ENCODE results near the gene HACD3.
"Not testable (repeated sequence)": the region's sequence is repeated elsewhere in the genome, so short reads cannot be mapped to it uniquely, and the experiment has no call there.

Gene HACD3

GRCh38 chr15:65603559-65603958 is 73.3 kb downstream of the HACD3 start:
- DNase-seq, result no peak

DNA sequence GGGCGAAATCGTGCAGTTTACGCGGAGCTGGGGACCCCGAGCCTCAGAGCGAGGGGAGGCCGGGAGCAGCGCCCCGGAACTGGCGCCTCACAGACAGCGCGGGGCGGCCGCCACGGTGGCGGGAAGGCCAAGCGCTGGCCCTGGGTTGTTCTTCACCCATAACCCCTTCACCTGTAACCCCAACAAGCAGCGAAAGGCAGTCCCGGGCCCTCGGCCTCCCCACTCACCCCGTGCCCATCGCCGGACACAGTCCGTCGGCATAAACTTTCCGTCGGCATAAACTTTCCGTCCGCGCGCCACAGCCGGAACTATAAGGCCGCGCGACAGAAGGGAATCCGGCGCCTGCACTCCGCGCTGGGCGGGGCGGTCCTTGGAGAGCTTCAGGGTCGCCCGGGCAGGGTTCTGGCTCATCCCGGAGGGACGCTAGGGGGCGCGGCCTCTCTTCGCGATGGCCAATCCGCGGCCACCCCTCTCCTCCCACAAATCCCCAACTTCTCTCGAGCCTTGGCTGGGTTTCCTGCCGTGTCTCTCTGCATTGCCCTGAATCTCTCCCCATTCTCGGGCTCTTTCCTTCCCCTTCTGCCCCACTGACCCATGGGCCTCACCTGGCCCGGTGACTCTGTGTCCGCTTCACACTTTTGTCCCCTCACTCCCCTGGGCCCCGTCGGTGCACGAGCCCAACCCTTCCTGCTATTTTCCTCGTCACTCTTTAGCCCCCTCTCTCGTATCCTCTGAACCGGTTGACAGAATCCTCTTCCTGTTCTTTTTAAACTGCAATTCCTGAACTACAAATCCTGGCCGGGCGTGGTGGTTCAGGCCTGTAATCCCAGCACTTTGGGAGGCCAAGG is 80.8 kb downstream of the HACD3 start, which contains the start of gene INTS14:
Gene INTS14, minus strand, starts transcription at position 261 of the 848 bp plus-strand sequence. CDS start 3,751 bp downstream, outside the sequence.
- DNase-seq, result peak; percentile 97 to 98

- no peak for DNase-seq
These were observed 81.8 kb downstream of the HACD3 start for GRCh38 chr15:65611888-65612615.

DNA sequence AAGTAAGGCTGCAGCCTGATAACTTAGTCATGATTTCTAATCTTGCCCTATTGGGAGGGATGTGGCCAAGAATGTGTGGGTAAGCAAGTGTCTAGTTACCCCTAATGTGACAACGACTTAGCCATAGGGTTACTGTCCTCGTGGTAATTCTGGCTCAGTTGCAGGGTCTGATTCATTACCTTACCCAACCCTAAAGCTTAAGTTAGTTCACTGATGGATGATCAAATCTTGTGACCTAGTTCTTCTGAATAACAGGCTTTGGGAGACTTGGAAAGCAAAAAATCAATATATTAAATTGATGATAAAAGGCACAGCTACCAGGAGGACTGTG is 82.3 kb downstream of the HACD3 start:
- no peak for DNase-seq

GRCh38 chr15:65612949-65613744 is 82.9 kb downstream of the HACD3 start:
- DNase-seq, result no peak

DNA sequence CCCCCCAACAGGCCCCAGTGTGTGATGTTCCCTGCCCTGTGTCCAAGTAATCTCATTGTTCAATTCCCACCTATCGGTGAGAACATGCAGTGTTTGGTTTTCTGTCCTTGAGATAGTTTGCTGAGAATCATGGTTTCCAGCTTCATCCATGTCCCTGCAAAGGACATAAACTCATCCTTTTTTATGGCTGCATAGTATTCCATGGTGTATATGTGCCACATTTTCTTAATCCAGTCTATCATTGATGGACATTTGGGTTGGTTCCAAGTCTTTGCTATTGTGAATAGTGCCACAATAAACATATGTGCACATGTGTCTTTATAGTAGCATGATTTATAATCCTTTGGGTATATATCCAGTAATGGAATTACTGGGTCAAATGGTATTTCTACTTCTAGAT is 85.6 kb downstream of the HACD3 start:
- not testable (repeated sequence) for DNase-seq

GRCh38 chr15:65618560-65619109 is 88.4 kb downstream of the HACD3 start:
- no peak for DNase-seq

DNA sequence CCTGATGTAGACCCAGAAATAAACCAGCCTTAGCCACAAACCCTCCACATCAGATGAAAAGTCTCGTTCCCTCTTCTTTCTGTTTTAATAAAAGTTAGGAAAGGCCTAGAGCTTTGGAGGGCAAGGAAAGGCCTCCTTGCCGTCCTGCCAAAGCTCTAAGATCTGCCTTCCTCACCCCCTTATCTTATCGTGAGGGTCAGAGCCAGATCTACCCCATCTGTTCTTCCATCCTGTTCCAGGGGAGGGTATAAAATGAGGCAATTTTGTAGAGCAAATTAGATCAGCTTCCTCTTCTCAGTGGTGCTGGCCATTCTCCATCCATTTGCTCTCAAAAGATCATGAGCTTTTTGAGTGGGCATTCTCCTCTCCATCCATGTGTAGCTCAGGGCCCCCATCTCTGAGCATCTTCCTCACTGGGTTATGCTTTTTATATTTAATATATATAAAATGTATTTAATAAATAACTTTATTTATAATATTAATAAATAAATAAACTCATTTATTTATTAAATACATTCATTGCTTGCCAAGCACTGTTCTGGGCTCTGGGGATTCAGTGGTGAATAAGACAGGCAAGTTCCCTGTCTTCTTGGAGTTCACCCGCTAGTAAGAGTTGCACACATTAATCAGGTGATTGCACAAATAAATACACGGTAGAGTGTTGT is 89.5 kb downstream of the HACD3 start:
- DNase-seq, result no peak

DNA sequence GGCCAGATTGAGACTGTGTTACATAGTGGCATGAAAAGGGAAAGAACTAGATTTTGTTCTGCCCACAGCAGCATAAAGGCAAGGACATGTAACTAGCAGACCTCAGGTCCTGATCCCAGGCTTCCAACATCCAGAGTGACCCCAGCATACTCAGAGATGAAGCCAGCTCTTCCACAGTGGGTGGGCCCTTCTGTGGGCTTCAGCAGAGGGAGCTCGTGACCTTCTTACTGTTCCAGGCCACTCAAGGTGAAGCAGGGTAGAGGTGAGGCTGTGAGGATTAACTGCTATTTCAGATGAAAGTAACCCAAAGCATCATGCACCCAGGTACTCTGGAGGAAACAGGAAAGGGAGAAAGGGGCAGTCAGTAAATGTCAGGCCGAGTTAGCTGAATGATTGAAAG is 90.6 kb downstream of the HACD3 start:
- DNase-seq, result no peak

DNA sequence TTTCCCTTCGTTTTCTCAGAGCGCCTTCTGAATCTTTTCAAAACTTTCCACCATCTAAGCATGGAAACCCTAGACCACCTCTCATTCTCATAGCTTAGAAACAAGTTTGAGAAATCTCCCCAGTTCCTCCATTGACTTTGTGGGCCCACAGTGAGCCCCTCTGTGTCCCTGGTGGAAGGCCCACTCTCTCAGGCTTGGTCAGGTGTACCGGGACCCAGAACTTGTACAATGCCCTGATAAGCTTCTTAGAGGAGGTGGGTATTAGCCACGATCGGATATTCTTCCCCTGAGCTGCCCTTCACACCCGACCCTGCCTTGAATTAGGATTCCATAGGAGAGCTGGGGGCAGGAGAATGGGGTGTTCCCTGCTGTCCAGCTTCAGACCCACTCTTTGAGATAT is 91.4 kb downstream of the HACD3 start, which contains the start of gene SLC24A1:
Gene SLC24A1, plus strand, starts transcription at position 301 of the 400 bp plus-strand sequence. CDS start 2,143 bp downstream, outside the sequence.
- DNase-seq, result no peak

- no peak for DNase-seq
These were observed 92.8 kb downstream of the HACD3 start for GRCh38 chr15:65623103-65623502.

DNA sequence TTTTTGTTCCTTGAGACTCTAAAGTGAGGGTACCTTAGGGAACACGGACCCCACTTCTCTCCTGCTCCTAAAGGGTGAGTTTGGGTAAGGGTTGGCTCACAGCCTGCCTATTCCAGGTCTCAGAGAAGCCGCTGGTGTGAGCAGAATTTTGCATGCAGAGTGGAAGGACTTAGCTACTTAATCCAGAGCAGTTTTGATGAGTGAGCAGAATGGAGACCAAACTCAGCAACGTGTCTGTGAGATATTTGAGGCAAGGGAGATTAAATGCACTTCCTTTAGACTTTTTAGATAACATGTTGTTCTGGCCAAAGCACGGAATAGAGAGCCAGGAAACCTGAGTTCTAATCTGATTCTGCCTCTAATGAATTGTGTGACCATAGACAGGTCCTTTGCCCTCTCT is 96.6 kb downstream of the HACD3 start:
- no peak for DNase-seq
